Measurements from ENCODE around the gene PSMD13. TPM values are rescaled to one million over a fixed set of nuclear protein-coding genes. Genes with fewer than 3 reads are reported as not detected.

PSMD13 gene
- total and polyA plus RNA-seq, 2 donors from 2014 or later, result 87.7 to 115 TPM

DNA sequence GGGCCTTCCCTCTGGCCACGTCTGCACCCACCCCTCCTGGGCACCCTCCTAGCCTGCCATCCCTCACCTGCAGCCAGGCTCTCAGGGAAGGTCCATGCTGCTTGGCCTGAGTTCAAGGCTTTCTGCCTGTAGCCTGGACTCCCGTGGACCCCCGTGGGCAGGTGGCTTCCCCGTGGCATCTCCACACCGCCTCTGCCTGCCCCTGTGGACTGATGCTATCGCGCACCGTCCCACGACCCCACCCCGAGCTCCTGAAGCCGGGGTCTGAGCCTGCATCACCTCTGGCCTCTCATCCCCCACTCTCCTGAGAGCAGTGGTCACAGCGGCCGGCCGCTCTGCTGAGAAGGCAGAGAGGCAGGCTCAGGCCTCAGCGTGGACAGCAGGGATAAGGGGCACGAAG lies 58.0 kb downstream of the PSMD13 start:
- intact Hi-C loops (cut with DNase I), result no loop called here
- Histone ChIP-seq H3K36me3 (ENCODE audit: control insufficient read depth in 2 of 3, insufficient read depth in 3 of 3, low read length in 3 of 3) (no peaks in the 10 kb centered on the region), H3K4me1 (ENCODE audit: control insufficient read depth in 2 of 3, insufficient read depth in 2 of 3, low read depth in 1 of 3, low read length in 3 of 3) (peaks cover 0 to 1% (median 0%) of the 10 kb centered on the region in 3 donors)

DNA sequence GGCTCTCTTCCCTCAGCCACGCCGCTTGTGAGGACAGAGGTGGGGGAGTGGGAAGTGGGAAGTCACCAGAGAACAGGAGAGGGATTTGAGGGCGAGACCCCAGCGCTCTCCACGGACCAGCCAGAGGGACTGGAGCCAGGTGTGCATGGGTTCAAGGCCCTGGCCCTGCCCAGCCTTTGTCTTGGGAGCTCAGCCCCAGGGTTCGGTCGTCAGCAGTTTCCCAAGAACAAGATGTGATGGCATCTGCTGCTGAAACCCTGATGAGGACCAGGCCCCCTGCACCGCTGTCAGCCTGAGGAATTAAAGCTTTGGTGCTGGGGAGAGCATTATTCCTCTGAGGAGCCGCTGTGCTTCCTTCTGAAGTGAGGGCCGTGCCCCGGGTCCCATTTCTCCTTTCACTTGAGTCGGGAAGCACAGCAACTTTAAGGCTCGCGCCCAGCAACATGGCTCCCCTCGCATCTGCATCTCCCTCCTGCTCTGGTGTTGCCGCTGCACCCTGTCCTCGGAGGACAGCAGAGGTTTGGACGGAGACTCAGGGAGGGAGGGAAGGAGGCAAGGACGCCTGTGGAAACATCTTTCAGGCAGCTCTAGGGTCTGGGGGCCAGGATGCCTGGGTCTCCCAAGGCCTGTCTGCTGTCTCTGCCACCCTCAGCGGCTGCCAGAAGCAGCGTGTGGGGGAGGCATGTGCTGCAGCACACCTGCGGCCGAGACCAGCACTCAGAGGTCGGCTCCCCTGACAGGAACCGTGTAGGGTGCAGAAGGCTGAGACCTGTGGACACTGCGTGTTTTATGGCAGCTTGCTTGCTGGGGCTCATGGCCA lies 58.8 kb downstream of the PSMD13 start:
- H3K9ac ChIP-seq (ENCODE audit: low read length in 3 of 3), result no peak overlapping the region
- no peaks in the 10 kb centered on the region for H3K36me3 ChIP-seq (ENCODE audit: control insufficient read depth in 2 of 3, insufficient read depth in 3 of 3, low read length in 3 of 3)
- H3K9me3 ChIP-seq (ENCODE audit: control insufficient read depth in 2 of 3, insufficient read depth in 1 of 3, low read length in 3 of 3), result no peaks in the 10 kb centered on the region
- TF ChIP-seq, protein P1, sequence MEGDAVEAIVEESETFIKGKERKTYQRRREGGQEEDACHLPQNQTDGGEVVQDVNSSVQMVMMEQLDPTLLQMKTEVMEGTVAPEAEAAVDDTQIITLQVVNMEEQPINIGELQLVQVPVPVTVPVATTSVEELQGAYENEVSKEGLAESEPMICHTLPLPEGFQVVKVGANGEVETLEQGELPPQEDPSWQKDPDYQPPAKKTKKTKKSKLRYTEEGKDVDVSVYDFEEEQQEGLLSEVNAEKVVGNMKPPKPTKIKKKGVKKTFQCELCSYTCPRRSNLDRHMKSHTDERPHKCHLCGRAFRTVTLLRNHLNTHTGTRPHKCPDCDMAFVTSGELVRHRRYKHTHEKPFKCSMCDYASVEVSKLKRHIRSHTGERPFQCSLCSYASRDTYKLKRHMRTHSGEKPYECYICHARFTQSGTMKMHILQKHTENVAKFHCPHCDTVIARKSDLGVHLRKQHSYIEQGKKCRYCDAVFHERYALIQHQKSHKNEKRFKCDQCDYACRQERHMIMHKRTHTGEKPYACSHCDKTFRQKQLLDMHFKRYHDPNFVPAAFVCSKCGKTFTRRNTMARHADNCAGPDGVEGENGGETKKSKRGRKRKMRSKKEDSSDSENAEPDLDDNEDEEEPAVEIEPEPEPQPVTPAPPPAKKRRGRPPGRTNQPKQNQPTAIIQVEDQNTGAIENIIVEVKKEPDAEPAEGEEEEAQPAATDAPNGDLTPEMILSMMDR (IDR thresholded peaks at IDR 0.05; ENCODE audit: borderline replicate concordance, extremely low read depth, insufficient read depth), result no peak
- no peak overlapping the region for H3K27ac ChIP-seq (ENCODE audit: low read depth in 2 of 2, low read length in 2 of 2)
- DNase-seq (peak in 2 of 5 donors; percentile 31 to 61), FAIRE-seq (no peak)
- no peak overlapping the region for H3K4me3 ChIP-seq (ENCODE audit: low read length in 3 of 3)
- no peaks in the 10 kb centered on the region for H3K27me3 ChIP-seq (ENCODE audit: control insufficient read depth, insufficient read depth, low read length)
- H3K4me1 ChIP-seq (ENCODE audit: control insufficient read depth in 2 of 3, insufficient read depth in 2 of 3, low read depth in 1 of 3, low read length in 3 of 3), result no peaks in the 10 kb centered on the region
- intact Hi-C loops (cut with DNase I), result no loop called here

More for the DNA sequence above, 58.0 kb downstream of the PSMD13 start:
- no peak overlapping the region for H3K27ac ChIP-seq (ENCODE audit: low read depth in 2 of 2, low read length in 2 of 2)
- TF ChIP-seq, protein P1 (IDR thresholded peaks at IDR 0.05; ENCODE audit: borderline replicate concordance, extremely low read depth, insufficient read depth), result no peak
- FAIRE-seq (no peak), DNase-seq (peak in 2 of 5 donors; percentile 27 to 68)
- no peak overlapping the region for H3K9ac ChIP-seq (ENCODE audit: low read length in 3 of 3)
- no peaks in the 10 kb centered on the region for H3K27me3 ChIP-seq (ENCODE audit: control insufficient read depth, insufficient read depth, low read length)
- no peaks in the 10 kb centered on the region for H3K9me3 ChIP-seq (ENCODE audit: control insufficient read depth in 2 of 3, insufficient read depth in 1 of 3, low read length in 3 of 3)
- no peak overlapping the region for H3K4me3 ChIP-seq (ENCODE audit: low read length in 3 of 3)

DNA sequence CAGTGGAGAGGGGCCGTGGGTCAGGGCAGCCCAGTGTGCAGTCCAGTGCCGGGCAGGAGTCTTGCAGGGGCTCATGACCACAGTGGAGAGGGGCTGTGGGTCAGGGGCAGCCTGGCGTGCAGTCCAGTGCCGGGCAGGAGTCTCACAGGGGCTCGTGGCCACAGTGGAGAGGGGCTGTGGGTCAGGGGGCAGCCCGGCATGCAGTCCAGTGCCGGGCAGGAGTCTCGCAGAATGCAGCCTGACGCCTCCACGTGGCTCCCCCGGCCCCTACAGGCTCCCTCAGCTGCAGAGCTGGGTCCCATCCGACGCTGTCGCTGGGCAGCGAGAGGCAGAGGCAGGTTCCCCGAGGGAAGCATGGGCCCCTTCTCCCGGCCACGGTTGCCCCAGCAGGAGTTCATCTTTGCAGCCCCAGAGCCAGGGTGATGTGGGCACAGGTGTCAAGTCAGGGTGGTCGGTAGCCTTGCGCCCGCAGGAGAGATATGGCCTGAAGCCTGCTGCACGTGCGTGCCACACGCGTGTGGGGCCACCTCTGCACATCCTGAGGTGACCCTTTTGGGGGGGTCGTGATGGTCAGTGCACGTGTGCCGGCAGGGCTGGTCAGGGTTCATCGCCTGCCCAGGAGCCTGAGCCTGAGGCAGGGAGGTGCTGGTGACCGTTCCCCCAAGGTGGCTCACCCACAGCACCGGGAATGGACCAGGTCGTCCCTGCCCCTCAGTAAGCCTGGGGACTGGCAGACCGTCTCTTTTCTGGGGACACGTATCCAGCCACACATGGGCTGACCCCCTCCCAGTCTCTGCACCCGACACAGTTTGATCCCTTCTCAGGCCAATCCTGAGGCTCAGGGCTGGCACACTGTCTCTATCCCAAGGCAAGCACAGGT lies 59.6 kb downstream of the PSMD13 start:
- no peaks in the 10 kb centered on the region for H3K27me3 ChIP-seq (ENCODE audit: control insufficient read depth, insufficient read depth, low read length)
- intact Hi-C loops (cut with DNase I), result no loop called here
- H3K4me3 ChIP-seq (ENCODE audit: low read length in 3 of 3), result no peak overlapping the region
- peak in 2 of 5 donors; percentile 44 to 77 for DNase-seq
- no peak for FAIRE-seq
- H3K9ac ChIP-seq (ENCODE audit: low read length in 3 of 3), result no peak overlapping the region
- TF ChIP-seq, protein P1 (IDR thresholded peaks at IDR 0.05; ENCODE audit: borderline replicate concordance, extremely low read depth, insufficient read depth), result no peak
- no peaks in the 10 kb centered on the region for H3K36me3 ChIP-seq (ENCODE audit: control insufficient read depth in 2 of 3, insufficient read depth in 3 of 3, low read length in 3 of 3)
- H3K4me1 ChIP-seq (ENCODE audit: control insufficient read depth in 2 of 3, insufficient read depth in 2 of 3, low read depth in 1 of 3, low read length in 3 of 3), result no peaks in the 10 kb centered on the region
- H3K9me3 ChIP-seq (ENCODE audit: control insufficient read depth in 2 of 3, insufficient read depth in 1 of 3, low read length in 3 of 3), result no peaks in the 10 kb centered on the region
- H3K27ac ChIP-seq (ENCODE audit: low read depth in 2 of 2, low read length in 2 of 2), result no peak overlapping the region
